Mammary epithelial cell (primary cell): ENCODE data around the gene TM4SF1.
A peak's percentile ranks its signal among the peaks of the same experiment; 100 is the strongest.

ENCODE experiments used
- CTCF ChIP-seq, 2 donors: IDR thresholded peaks in 1 of 2; conservative IDR thresholded peaks in 1 of 2; 2 replicates each; pipeline ENCODE4 v1.5.1; 2011 to 2012; ENCODE audit warnings: inconsistent platforms in 2 of 2, low read length in 2 of 2, mild to moderate bottlenecking in 2 of 2, control low read depth in 1 of 2, low read depth in 1 of 2; ENCODE audit not compliant: insufficient read depth in 1 of 2; ENCODE audit errors: extremely low read depth in 1 of 2
- EZH2 ChIP-seq: IDR thresholded peaks from 2 replicates; pipeline ENCODE4 v1.6.1; 2012; ENCODE audit warnings: low read length, inconsistent platforms, borderline replicate concordance

GRCh38 chr3:149371001-149371722 lies 6.3 kb downstream of the TM4SF1 start:
- TF ChIP-seq CTCF (conservative IDR thresholded peaks at IDR 0.05 in 1 of 2, IDR thresholded peaks at IDR 0.05 in 1 of 2; ENCODE audit: extremely low read depth in 1 of 2, insufficient read depth in 1 of 2, low read depth in 1 of 2, low read length in 2 of 2) (peak; percentile 9 to 44), EZH2 (no peak)
